ENCODE measurements around the gene PIGS.

DNA sequence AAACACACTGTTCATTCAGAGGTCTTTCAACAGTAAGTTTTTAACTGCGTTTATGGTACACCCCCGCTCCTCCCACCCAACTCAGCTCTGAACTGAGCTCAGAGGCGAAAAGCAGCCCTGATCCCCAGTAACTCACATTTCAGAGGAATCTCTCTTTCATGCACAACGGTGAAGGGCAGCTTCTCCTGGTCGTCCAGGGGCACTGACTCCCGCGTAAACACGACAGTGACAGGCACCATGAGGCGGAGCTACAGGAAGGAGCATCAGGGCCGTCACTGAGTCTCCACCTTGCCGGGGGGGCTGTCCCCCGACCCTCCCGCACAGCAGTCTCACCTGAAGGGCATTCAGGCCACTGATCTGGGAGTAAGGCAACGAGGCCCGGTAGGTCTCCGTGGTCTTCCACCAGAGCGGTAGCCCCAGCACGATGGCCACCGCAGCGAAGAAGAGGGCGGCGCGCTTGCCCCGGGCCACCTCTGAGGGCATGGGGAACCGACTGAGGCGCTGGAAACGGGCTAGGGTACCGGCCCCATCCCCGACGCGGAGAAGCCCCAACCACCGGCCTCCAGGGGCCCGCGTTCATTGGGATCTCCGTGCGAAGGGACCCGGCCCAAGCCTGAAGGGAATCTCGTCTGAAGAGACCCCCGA, 486 bp downstream of the PIGS start:
- TF ChIP-seq POLR2A (IDR thresholded peaks at IDR 0.05) = no peak
- TF ChIP-seq, protein P1, sequence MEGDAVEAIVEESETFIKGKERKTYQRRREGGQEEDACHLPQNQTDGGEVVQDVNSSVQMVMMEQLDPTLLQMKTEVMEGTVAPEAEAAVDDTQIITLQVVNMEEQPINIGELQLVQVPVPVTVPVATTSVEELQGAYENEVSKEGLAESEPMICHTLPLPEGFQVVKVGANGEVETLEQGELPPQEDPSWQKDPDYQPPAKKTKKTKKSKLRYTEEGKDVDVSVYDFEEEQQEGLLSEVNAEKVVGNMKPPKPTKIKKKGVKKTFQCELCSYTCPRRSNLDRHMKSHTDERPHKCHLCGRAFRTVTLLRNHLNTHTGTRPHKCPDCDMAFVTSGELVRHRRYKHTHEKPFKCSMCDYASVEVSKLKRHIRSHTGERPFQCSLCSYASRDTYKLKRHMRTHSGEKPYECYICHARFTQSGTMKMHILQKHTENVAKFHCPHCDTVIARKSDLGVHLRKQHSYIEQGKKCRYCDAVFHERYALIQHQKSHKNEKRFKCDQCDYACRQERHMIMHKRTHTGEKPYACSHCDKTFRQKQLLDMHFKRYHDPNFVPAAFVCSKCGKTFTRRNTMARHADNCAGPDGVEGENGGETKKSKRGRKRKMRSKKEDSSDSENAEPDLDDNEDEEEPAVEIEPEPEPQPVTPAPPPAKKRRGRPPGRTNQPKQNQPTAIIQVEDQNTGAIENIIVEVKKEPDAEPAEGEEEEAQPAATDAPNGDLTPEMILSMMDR (IDR thresholded peaks at IDR 0.05) = no peak
